RPMI8226 (cell line): ENCODE data around the gene RNF130.
"Not testable (repeated sequence)": the region's sequence is repeated elsewhere in the genome, so short reads cannot be mapped to it uniquely, and the experiment has no call there.

Experiments used
- DNase-seq: peaks from one replicate; pipeline ENCODE4 v3.0.0-alpha.2; 2015

The RNF130 gene

DNA sequence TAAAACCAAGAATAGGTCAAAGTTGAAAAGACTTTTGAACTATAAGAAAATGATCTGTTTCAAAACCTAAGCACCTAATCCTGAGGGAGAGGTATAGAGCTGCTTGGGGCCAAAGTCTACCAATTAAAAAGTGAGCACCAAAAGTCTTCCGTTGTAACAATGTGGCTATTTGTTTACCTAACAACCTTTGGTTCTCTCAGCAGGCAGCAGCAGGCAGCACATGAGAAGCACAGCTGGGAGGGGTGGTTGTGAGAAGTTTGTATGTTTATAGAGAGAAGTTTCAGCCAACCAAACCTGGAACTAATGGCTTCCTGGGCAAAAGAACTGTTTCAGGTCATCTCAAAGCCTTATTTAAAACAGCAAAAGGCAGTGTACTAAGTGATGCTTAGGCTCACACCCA, 104.1 kb downstream of the RNF130 start:
- no peak for DNase-seq

DNA sequence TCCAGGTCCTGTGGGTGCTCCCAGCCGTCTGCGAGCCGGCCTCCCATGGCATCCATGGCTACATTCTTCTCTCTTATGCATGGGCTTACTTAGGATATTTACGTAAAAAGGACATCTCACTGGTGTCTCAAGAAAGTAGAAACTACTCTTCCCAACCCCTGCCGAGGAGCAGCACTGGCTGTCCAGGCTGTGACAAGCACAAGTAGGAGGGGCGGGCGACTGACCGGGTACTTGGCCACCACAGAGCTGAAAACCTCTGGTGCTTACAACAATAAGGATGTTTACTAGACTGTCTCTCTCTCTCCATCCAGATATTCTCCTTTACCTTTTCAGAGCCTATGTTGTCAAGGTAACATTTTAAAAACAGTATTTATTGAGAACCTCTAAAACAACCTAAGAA, 107.5 kb downstream of the RNF130 start:
- DNase-seq, result no peak

DNA sequence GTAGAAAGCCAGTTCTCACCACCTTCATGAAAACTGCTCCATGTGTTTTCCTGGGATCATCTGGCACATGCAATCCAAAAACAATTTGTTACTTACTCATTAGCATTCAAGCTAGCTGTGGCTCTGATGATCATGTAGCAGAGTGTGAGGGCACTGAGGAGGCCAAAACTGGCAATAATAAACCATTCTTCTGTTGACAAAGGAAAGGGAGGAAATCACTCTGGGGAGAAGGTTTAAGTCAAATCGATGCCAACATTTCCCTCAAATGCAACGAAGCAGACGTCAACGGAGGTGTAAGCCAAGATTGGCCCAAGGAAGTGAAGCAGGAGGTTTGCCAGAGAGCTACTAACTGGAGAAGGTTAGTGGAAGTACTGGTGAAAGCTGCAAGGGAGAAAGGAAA, 108.2 kb downstream of the RNF130 start:
- no peak for DNase-seq

DNA sequence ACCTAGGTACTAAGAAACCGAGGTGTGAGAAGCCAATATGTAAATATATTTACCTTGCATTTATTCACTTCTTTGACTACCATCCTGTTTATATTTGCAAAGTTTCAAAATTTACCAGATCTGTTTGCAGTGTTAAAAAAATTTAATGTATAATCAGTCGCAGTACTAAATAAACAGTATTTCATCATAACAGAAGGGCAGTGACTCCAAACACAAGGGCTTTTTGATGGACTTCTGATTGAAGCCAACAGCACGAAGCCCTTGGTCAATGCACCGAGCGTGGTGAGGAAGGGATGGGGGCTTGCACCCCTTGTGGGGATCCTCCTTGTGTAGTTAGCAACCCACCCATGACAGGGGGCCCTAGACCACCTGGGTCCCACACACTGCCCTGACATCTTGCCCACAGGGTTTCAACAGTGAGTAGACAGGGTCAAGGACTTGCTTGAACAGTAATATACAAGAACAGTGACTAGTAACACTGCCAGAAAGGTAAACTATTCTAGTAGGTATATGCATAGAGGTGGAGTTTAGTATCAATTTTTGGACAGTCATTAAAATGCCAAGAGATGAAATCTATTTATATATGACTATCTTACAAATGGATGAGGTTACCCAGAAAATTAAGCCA, 111.2 kb downstream of the RNF130 start:
- no peak for DNase-seq

DNA sequence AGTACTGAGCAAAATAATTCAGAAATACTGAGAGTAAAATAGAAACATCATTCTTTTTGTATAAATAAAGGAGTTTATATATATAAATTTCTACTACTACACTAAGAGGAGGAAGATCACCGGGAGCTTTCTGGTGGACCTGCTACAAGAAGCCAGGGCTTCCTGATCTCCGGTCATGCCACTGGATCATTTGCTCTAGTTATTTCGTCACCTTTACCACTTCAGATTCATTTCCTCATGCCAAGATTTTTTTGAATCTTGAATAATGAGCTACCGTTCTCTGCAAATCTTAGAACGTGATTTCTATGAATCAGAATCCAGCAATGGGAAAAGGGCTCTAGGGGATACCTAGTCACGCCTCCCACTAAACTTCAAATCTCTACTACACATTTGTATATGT, 111.9 kb downstream of the RNF130 start:
- no peak for DNase-seq

DNA sequence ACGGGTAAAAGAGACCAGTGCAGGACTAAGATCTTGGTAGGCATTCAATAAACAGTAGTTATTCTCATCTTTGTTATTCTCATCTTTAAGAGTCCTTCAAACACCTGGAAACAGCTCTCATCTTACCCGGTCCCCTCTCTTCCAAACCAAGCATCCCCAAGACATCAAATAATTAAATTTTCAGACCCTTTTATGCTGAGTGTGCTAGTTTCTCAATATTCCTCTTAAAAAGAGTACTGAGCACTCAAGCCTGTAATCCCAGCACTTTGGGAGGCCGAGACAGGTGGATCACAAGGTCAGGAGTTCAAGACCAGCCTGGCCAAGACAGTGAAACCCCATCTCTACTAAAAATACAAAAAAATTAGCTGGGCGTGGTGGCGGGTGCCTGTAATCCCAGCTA, 112.4 kb downstream of the RNF130 start:
- not testable (repeated sequence) for DNase-seq

DNA sequence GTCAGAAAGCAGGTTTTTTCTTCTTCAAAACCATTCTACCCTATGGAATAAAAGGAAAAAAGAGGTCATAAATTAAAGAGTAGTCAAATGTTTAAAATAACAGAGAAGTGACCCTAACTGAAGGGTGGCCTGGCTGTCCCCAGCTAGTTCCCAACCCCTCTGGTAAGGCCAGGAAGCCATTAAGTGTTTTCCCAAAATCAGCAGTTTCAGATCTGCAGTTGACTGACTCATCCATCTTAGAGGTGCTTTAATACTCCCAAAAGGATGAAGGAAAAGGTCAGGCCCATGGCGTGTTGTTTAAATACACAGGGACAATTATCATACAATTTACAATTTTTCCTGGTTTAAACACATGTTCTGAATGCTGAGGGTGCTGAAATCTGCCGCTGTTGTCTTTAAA, 115.9 kb downstream of the RNF130 start:
- no peak for DNase-seq

DNA sequence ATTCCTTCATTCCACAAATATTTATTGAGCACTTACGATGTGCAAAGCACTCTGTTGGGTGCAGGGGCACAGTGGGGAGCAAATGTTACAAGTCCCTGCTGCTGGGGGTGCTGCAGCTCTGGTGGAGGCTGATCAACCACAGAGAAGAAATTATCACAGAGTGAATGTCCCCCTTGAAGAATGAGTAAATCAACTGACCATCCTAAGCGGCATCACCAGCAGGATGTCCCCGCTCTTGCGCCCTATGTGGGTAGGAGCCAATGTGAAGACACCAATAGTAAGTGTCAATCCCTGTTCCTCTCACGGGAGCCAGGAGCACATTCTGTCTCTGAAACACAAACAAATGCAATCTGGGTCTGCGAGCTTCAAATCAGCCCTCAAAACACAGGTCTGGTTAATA, 116.5 kb downstream of the RNF130 start:
- no peak for DNase-seq

DNA sequence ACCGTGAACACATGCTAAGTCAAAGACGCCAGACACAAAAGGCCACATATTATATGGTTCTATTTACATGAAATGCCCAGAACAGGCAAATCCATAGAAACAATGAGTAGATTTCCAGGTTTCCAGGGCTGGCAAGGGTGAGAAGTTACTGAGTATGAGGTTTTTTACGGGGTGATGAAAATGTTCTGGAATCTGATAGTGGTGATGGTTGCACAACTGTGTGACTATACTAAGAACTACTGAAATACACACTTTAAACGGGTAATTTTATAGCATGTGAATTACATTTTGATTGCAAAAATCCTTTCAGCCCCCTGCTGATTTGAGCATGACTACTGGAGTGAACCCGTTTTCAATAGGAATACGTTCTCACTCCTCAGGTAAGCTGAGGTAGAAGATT, 117.1 kb downstream of the RNF130 start:
- DNase-seq, result no peak

DNA sequence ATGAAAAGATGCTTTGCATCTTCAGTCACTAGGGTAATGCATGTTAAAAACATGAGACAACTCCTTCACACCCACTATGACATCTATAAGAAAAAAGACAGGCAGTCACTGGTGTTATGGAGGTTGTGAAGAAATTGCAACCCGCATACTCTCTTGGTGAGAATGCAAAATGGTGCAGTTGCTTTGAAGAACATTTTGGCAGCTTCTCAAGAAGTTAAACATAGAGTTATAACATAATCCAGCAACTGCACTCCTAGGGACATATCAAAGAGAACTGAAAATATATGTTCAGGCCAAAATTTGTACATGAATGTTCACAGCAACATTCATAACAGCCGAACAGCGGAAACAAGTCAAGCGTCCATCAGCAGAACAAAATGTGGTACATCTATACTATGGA, 117.6 kb downstream of the RNF130 start:
- DNase-seq, result no peak

DNA sequence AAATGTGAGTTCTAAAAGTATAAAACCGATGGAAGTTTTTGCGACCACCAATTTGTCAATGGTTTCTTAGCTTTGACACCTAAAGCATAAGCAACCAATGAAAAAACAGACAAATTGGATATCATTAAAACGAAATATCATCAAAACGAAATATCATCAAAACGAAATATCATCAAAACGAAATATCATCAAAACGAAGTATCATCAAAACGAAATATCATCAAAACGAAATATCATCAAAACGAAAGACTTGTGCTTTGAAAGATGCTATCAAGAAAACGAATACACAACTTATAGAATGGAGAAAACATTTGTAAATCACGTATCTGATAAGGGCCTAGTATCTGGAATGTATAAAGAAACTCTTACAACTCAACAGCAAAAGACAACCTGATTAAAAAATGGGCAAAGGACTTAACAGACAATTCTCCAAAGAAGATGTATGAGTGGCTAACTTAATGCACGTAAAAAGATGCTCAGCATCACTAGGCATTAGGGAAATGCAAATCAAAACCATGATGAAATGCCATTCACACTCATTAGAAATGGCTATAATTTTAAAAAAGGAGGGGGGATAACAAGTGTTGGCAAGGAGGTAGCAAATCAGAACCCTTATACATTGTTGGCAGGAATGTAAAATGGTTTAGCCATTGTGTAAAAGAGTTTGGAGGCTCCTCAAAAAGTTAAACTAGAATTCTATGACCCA, 134.4 kb downstream of the RNF130 start:
- DNase-seq, result no peak

DNA sequence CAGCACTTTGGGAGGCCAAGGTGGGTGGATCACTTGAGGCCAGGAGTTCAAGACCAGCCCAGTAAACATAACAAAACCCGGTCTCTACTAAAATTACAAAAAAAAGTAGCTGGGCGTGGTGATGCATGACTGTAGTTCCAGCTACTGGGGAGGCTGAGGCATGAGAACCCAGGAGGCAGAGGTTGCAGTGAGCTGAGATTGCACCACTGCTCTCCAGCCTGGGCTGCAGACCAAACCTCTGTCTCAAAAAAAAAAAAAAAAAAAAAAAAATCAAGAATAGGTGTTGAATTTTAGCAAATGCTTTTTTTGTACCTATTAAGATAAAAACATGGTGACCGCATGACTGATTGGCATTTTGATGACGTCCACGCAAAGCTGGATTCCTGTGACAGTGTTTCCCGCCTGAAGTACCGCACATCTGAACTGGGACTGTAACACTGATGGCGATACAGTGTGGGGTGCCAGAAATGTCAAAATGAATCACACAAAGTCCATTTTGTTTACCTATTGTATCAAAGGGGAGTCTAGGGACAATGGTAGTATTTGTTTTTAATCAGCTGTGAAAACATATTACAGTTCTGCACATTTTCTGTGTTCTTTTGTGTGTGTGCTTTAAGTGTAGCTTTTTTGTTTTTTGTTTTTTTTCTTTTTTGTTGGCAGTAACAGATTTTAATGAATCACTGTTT, 140.6 kb downstream of the RNF130 start:
- no peak for DNase-seq

DNA sequence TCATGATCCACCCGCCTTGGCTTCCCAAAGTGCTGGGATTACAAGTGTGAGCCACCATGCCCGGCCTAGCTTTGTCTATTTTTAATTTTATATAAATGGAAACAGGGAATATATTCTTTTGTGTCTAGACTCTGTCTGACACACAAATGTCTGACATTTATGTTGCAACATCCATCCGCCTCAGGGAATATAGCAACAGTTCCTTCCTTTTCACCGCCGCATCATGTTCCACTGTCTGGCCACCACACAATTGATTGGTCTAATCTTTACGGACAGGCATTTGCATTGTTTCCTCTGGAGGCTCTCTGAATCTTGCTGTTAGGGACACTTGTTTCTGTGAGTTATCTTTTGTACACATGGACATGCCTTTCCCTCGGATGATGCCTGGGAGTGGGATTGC, 143.7 kb downstream of the RNF130 start:
- no peak for DNase-seq

DNA sequence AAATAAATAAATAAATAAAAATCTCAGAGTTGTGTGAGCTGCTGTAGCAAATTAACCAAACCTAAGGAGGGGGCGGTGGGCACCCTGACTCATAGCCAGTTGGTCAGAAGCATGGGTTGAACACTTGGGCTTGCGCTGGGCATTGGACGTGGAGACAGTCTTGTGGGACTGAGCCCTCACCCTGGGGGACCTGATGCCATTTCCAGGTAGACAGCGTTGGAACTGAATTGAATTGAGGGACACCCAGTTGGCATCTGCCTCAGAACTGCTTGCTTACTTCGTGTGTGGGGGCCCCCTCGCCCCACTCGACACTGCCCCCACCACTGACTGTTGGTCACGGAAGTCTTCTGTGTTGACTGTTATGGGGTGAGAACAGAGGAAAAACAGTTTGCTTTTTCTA, 144.9 kb downstream of the RNF130 start:
- DNase-seq, result no peak

DNA sequence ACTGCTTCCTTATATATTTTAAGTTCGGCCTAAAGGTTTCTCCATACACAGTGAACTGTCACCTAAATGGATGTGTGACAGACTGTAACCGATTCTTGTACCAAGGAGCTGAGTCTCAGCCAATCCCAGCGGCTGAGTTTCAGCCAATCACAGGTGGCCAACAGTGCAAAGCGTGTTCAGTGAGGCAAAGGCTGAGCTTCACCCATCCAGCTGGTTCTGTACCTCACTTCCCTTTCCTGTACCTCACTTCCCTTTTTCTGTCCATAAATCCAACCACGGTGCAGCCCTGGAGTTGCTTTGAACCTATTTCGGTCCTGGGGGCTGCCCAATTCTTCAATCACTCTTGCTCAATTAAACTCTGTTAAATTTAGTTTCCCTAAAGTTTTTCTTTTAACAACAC, 148.1 kb downstream of the RNF130 start:
- peak; percentile 14 for DNase-seq

DNA sequence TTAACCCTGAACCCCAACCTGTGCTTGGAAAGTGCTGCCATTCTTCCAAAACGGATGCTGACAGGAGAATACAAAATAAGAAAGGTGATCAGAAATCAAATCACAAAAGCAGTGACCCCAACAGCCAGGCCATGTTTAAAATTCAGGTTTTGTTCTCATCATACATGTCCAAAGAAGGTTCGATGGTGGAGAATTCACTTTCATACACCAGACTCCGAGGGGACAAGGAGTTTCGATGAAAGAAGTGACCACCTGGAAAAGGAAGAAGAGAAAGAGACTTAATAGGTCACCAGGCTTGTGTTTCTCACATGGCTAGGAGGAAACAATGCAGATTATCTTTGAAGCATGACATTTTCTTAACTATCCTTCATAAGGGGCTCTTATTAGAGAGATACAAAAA, 151.4 kb downstream of the RNF130 start:
- DNase-seq, result no peak

DNA sequence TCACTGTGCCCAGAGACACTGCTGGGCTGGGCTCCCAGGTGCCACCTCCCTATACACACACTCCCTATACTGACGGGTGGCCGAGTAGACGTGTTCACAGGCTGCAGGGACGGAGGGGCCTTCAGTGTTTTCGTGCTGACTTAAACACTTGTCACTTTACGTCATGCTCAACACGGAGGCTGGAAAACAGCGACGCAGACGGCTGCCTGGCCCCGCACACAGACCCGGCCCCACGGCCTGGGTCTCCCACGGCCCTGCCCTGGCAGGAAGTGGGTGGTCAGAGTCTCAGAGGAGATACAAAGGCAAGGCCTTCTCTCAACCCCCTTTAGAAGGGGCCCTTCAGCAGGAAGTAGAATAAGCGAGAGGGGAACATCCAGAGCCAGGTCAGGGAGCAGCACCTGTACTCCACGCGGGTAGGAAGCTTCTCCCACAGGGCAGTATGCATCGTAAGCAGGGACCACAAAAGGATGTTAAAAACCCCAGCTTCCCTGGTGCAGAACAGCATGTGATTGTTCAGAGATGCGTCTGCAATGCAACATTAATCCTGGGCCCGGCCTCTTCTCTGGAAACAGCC, 152.0 kb downstream of the RNF130 start:
- no peak for DNase-seq

DNA sequence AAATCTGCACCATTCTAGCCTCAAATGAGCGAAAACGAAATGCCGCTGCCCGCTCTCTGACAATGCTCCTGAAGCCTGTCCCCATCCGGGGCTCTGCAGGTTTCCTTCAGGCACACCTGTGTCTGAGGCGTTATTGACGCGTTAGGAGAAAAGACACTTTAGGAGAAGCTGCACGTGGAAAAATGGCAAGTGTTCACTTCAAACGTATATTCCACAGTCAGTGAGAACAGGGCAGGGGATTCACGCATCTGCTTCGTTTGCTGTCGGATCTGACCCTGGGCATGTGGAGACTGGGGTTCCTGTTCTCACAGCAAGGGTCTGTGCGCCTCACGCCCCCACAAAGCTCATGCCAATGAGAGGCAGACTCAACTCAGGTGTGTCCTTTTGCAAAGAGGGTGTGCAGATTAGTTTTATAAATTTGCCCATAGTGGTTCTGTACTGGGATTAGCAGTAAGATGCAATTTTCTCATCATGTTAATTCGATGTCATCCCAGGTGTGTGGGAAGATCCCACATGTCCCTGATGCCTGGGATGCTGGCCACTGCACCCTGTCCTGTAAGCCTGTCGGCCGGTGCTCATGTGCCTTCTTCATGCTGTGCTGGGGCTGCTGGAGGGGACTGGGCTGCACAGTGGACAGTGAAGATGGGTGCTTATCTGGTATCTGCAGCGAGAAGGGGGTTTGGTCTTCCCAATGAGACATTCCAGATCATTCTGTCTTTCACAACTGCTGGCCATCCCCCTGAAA, 152.6 kb downstream of the RNF130 start:
- no peak for DNase-seq

DNA sequence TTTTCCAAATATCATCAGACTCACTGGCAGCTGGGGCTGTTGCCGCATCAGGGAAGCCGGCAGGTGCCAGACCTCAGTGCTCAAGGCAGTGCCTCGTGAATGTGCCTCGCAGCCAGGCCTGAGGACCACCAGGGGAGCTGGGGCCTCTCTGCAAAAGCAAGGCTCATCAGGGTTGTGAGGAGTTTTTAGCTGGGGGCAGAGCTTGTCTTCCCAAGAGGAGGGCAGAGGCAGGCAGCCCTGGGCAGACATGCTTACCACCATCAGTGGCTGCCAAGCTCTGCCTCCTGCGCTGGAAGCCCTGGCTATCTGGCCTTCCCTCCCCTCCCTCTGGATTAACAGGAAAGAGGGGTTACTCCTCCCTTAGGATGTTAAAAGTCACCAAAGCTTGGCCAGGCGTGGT, 155.0 kb downstream of the RNF130 start:
- no peak for DNase-seq

DNA sequence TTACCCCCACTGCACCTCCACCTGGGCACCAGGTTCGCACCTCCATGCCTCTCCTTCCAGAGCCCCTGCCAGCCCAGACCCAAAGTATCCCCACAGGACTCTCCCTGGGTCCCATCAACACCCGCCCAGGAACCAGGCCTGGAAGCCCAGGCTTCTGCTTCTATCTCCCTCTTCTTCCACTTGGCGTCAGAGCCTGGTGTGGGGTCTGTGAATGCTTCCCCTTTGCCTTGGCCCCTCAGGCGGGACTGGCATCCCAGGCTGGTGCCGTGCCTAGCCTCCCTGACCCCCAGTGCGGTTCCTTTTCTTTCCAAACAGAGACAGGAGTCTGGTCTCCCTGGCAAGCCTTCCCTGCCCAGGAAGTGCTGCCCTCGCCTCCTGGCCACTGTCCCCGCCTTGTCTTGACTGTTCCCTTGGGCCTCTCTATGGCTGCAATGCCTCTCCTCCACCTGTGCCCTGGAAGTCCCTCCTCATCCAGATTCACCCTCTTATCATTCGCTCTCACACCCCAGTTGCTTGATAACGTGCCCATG, 156.1 kb downstream of the RNF130 start:
- no peak for DNase-seq

DNA sequence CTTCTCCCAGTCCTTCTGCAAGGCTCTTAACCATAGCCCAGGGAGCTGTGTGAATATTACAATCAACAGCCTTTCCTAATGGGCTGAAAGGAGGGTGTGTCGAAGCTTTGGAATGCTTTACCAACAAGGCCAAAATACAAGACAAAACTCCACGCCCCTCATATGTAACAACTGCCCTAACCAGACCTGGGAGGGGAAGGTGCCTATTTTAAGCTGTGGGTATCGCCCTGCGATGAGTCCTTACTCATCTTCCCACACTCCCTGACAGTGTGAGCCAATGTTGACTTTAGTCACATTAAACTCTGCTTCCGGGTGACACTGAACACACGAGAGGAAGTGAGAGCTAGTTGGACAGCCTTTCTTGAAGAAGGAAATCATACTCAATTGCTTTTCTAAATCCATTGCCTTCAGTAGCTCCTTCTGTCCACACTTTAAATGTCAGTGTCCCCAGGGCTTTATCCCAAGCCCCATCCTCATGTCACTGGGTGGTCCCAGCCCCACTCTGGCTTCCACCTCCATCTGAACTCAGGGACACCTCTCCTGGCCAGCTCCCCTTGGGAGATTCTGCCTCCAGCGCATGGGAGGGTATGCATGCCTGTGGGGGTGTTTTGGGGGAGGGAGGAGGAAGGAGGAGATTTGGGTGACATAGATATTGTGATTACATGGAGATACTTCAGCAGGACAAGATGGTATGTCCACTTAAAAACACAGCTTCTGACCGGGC, 157.4 kb downstream of the RNF130 start:
- DNase-seq, result no peak

DNA sequence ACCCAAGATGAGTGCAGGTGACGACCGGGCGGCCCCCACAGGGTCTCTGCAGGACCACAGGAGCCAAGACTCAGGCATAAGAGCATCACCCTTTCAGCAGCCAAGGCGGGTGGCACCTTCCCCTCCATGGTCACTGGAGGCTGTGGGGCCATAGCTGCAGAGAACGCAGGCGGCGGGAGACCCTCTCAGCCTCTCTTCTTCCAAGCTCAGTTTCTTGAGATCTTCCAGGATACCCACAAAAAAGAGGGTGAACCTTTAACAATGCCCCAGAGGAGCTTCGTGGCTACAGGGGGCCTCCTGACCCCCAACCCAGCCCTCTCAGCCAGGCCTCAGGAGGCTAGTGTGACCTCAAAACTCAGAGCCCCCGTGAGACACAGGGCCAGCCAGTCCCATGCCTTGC, 158.1 kb downstream of the RNF130 start:
- no peak for DNase-seq
